T-helper 2 cell treated with Interferon-gamma antibody and Interleukin-4, amounts not matched to agents 100 ng/mL and 5 ng/mL, for 36 hours (primary cell): ENCODE data around the gene CDKN2A. TPM values are rescaled to one million over a fixed set of nuclear protein-coding genes. Genes with fewer than 3 reads are reported as not detected.

Experiments used
- intact Hi-C: fragments of 100-400 bp; cut with micrococcal nuclease; formaldehyde crosslinking; loops from one replicate; pipeline ENCODE4 v1.15.1; 2023
- total RNA-seq: library from RNA; stranded (reverse); gene quantifications from 2 replicates; pipeline ENCODE4 v1.2.3, GENCODE V29; 2022

Gene CDKN2A
- total RNA-seq, 1 donor from 2014 or later, result 21.2 TPM

- intact Hi-C loops, result loop anchor here (1.0 to 10.0 kb wide), 9 partner anchors 14 to 1816 kb away; partner anchors contain the start of gene ELAVL2
These were observed 14.7 kb upstream of the CDKN2A start, which contains the start of gene CDKN2B for GRCh38 chr9:22008717-22009505. TSS of gene CDKN2B (minus strand) at chr9:22009305. CDS start at chr9:22008953, 352 bp downstream.

- intact Hi-C loops, result loop anchor here (1.0 to 10.0 kb wide), 8 partner anchors 13 to 1816 kb away; partner anchors contain the start of gene ELAVL2
These were observed 14.2 kb upstream of the CDKN2A start for GRCh38 chr9:22008384-22008716.

GRCh38 chr9:22005702-22006606 is 11.8 kb upstream of the CDKN2A start:
- intact Hi-C loops, result loop anchor here (1.0 to 10.0 kb wide), 4 partner anchors 37 to 1819 kb away; partner anchors contain the start of gene ELAVL2

GRCh38 chr9:22005021-22005701 is 11.0 kb upstream of the CDKN2A start:
- intact Hi-C loops, result loop anchor here (1.0 to 10.0 kb wide), 4 partner anchors 36 to 1820 kb away; partner anchors contain the start of gene ELAVL2

- intact Hi-C loops, result loop anchor here (10.0 kb wide), 1 partner anchor 1823 kb away; the partner anchor contains the start of gene ELAVL2
These were observed 7.8 kb upstream of the CDKN2A start for GRCh38 chr9:22002038-22002437.

GRCh38 chr9:21998026-21998425 is 3.8 kb upstream of the CDKN2A start:
- intact Hi-C loops, result loop anchor here (10.0 kb wide), 1 partner anchor 663 kb away; the partner anchor contains the start of gene KLHL9

- intact Hi-C loops, result loop anchor here (10.0 kb wide), 1 partner anchor 663 kb away; the partner anchor contains the start of gene KLHL9
These were observed 3.3 kb upstream of the CDKN2A start for GRCh38 chr9:21997480-21997879.

- intact Hi-C loops, result loop anchor here (10.0 kb wide), 1 partner anchor 662 kb away; the partner anchor contains the start of gene KLHL9
These were observed 2.7 kb upstream of the CDKN2A start for GRCh38 chr9:21996858-21997257.

- intact Hi-C loops, result loop anchor here (10.0 kb wide), 1 partner anchor 662 kb away; the partner anchor contains the start of gene KLHL9
These were observed 2.2 kb upstream of the CDKN2A start for GRCh38 chr9:21996438-21996837.

- intact Hi-C loops, result loop anchor here (1.0 to 10.0 kb wide), 6 partner anchors 12 to 1373 kb away; partner anchors contain the start of genes KLHL9 and MLLT3
These were observed 1.6 kb upstream of the CDKN2A start for GRCh38 chr9:21995666-21996398.

- intact Hi-C loops, result loop anchor here (1.0 to 10.0 kb wide), 6 partner anchors 13 to 1372 kb away; partner anchors contain the start of genes KLHL9 and MLLT3
These were observed 944 bp upstream of the CDKN2A start for GRCh38 chr9:21995006-21995665.

GRCh38 chr9:21994556-21995005 is 389 bp upstream of the CDKN2A start, which contains the start of gene CDKN2B-AS1:
TSS of gene CDKN2B-AS1 (plus strand) at chr9:21994791.
- intact Hi-C loops, result loop anchor here (1.0 to 10.0 kb wide), 9 partner anchors 14 to 1372 kb away; partner anchors contain the start of genes KLHL9 and MLLT3

GRCh38 chr9:21993007-21993406 is 1.2 kb downstream of the CDKN2A start:
- intact Hi-C loops, result loop anchor here (5.0 to 10.0 kb wide), 2 partner anchors 249 to 658 kb away; partner anchors contain the start of gene KLHL9

- intact Hi-C loops, result loop anchor here (5.0 to 10.0 kb wide), 2 partner anchors 251 to 657 kb away; partner anchors contain the start of gene KLHL9
These were observed 2.9 kb downstream of the CDKN2A start for GRCh38 chr9:21991072-21991959.

- intact Hi-C loops, result loop anchor here (1.0 to 10.0 kb wide), 3 partner anchors 21 to 655 kb away; partner anchors contain the start of gene KLHL9
These were observed 4.6 kb downstream of the CDKN2A start for GRCh38 chr9:21989440-21990189.

GRCh38 chr9:21988056-21988990 is 5.9 kb downstream of the CDKN2A start:
- intact Hi-C loops, result no loop called here
